Prostate gland (tissue), 2 donors: ENCODE results near the gene CTNNBL1.

Experiments
- CTCF ChIP-seq, 4 experiments: fragments of 200-600 bp in 2 of 4; fragments of 450-650 bp in 2 of 4; sonication (generic) in 2 of 4; IDR thresholded peaks; 1 replicate in 3 of 4; 2 replicates in 1 of 4; pipeline ENCODE4 v1.5.1; 2016 to 2019; ENCODE audit warnings: antibody characterized with exemption in 4 of 4, mild to moderate bottlenecking in 2 of 4, moderate library complexity in 2 of 4
- POLR2A ChIP-seq: fragments of 450-650 bp; IDR thresholded peaks from one replicate; pipeline ENCODE4 v1.6.1; 2016; ENCODE audit warnings: antibody characterized with exemption, mild to moderate bottlenecking

- TF ChIP-seq POLR2A (no peak), CTCF (IDR thresholded peaks at IDR 0.05) (no peak)
Measured at GRCh38 chr20:37837924-37838323, 144.1 kb downstream of the CTNNBL1 start.
